Muscle of back (tissue), 13 donors: Measurements from ENCODE around the gene TESPA1. TPM values are rescaled to one million over a fixed set of nuclear protein-coding genes. Genes with fewer than 3 reads are reported as not detected.
A peak's percentile ranks its signal among the peaks of the same experiment; 100 is the strongest.
"Not testable (repeated sequence)": the region's sequence is repeated elsewhere in the genome, so short reads cannot be mapped to it uniquely, and the experiment has no call there.

Experiments used
- DNase-seq, 3 donors: peaks; one replicate each; pipeline versions ENCODE4 v3.0.0 to v3.0.0-alpha.2; 2013
- long read RNA-seq, 9 donors: transcript quantifications; one replicate each; lab custom pipeline, GENCODE V29; 2026
- polyA plus RNA-seq, 10 donors: library from polyadenylated mRNA; unstranded; fragments of 120-200 nt; gene quantifications; one replicate each; pipeline ENCODE4 v1.2.1, GENCODE V29; 2013; ENCODE audit not compliant: insufficient read length in 10 of 10

The TESPA1 gene
- polyA plus RNA-seq: 1 to 10 TPM in 9 of 10 donors, under 1 TPM in 1; 0.99 to 7.6 (median 1.6) TPM
- long read RNA-seq, donor 1: 0 reads
- long read RNA-seq, donor 2: 0 reads
- long read RNA-seq, donor 3: 0 reads
- long read RNA-seq, donor 4: 0 reads
- long read RNA-seq, donor 5: 0 reads
- long read RNA-seq, donor 6: 0 reads
- long read RNA-seq, donor 7: 0 reads
- long read RNA-seq, donor 8: 0 reads
- long read RNA-seq, donor 9: 0 reads

GRCh38 chr12:54984658-54985376 lies at the start of gene TESPA1:
Gene TESPA1 (minus strand): TSS chr12:54984762. CDS start chr12:54974562, 10,200 bp downstream.
- peak in 2 of 3 donors; percentile 42 to 76 for DNase-seq

GRCh38 chr12:55034218-55034617 lies 49.7 kb upstream of the TESPA1 start:
- peak; percentile 22 to 58 (median 41) for DNase-seq

DNA sequence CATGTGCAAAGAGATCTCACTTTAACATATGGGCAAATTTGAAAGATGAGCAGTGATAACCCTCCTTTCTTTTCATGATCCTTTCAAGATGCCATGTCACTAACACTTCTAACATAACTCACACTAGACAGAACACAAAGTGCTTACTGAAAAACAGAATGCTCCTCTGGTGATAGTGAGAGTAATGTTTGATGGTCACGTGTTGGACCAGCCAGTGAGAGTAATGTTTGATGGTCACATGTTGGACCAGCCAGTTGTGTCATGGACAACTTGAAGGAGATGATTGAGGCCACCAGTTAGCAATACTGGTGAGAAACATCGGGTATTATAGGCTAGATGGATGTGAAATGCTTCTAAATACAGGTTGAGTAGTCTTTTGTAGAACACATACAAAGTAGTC lies 40.9 kb upstream of the TESPA1 start:
- no peak for DNase-seq

GRCh38 chr12:55024575-55024974 lies 40.0 kb upstream of the TESPA1 start:
- DNase-seq: no peak

- DNase-seq: peak; percentile 37 to 78 (median 59)
These were observed 35.2 kb upstream of the TESPA1 start, which contains the start of gene NEUROD4 for GRCh38 chr12:55019784-55020183. Gene NEUROD4 (plus strand): TSS chr12:55019974. CDS start chr12:55026440, 6,466 bp downstream.

GRCh38 chr12:55017416-55017925 lies 32.9 kb upstream of the TESPA1 start:
- no peak for DNase-seq

GRCh38 chr12:55008944-55009585 lies 24.5 kb upstream of the TESPA1 start:
- DNase-seq: peak in 1 of 3 donors; percentile 19

DNA sequence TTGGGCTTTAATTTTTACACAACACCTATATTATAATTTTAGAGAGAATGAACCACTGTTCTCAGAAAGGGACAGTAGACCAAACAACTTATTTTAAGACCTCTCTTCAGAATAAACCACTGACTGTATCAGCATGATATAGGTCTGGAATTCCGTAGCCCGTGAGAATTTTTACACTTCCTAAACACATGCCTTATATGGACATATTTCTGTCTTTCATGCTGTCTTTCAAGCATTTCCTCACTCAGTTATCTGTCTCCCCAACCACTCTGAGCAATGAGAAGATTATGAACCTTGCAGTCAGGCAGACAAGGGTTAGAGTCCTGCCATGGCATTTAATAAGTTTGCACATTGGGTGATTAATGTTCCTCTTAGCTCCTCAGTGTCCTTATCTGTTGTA lies 17.8 kb upstream of the TESPA1 start:
- DNase-seq: no peak

GRCh38 chr12:55001198-55001868 lies 16.8 kb upstream of the TESPA1 start:
- DNase-seq: peak in 1 of 3 donors; percentile 7

GRCh38 chr12:54998958-54999510 lies 14.5 kb upstream of the TESPA1 start:
- DNase-seq: no peak

DNA sequence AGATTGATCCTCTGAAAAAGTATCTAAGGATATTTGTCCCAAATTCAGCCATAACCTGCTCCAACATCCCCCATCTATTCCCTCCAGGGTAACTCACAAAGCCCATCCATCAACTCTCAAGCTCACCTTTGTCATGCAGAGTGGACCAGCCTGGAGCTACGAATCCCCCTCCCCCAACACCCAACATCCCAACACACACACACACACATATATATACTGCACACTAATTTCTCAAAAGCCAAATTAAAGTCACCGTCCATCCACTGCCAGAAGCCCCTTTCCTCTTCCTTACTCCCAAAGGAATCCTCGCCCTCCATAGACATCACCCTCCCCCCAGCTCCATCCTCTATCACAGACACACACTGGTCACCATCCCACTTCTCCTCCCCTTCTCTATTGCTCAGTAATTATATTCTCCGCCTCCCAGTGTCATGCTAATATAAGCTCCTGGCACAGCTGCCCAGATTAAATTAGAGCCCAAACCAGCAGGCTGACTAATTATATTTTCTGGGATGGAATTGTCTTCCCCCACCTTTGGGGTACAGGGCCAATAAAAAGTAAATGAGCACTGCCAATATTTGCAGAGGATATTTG lies 13.5 kb upstream of the TESPA1 start:
- no peak for DNase-seq

- no peak for DNase-seq
These were observed 11.6 kb upstream of the TESPA1 start for GRCh38 chr12:54996205-54996604.

- DNase-seq: peak; percentile 50 to 81 (median 74)
These were observed 8.7 kb upstream of the TESPA1 start for GRCh38 chr12:54993181-54993835.

DNA sequence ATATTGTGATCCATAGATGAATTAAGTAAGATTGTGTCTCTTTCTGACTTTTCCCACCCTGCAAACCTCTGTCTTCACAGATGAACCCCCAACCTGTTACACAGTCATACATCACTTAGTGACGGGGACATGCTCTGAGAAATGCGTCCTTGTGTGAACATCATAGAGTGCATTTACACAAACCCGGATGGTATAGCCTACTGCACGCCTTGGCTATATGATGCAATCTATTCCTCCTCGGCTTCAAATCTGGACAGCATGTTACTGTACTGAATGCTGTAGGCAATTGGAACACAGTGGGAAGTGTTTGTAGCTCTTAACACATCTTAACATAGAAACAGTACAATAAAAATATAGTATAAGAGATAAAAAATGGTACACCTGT lies 7.4 kb upstream of the TESPA1 start:
- no peak for DNase-seq

DNA sequence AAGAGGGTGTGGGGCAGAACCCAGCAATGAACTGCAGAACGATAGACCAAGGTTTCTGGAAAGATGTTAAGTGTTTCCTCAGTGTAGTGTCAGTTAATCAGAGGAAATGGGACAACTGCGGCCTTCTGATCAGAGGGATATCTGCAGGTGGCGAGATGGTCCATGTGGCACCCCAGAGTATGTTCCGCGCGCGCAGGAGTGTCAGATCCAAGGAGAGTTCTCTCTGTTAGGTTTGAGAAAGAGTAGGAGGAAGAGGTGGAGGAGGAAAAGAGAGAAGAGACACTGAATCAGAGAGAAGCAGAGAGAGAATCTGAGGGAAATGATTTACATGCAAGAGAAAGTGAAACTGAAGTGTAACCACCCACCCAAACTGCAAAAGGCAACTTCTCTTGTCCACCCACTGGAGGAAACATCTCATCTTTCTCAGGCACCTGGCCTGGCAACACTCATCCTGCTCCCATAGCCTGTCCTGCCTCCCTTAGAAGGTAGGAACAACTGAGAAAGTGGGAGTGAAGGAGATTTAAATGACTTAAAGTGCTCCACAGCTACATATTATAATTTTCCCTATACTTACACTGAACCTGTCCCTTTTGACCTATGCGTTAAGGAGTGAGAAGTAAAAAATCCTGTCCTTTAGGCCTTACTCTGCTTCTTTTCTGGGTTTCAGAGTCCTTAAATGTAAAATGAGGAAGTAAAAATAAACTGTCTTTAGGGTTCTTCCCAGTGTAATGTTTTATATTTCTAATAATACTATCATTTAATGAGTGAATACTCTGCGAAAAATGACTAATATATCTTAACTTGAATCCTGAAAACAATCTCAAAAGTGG lies 6.8 kb upstream of the TESPA1 start:
- no peak for DNase-seq

- no peak for DNase-seq
These were observed 5.3 kb upstream of the TESPA1 start for GRCh38 chr12:54989829-54990228.

GRCh38 chr12:54988402-54989054 lies 4.0 kb upstream of the TESPA1 start:
- DNase-seq: peak; percentile 72 to 94 (median 84)

DNA sequence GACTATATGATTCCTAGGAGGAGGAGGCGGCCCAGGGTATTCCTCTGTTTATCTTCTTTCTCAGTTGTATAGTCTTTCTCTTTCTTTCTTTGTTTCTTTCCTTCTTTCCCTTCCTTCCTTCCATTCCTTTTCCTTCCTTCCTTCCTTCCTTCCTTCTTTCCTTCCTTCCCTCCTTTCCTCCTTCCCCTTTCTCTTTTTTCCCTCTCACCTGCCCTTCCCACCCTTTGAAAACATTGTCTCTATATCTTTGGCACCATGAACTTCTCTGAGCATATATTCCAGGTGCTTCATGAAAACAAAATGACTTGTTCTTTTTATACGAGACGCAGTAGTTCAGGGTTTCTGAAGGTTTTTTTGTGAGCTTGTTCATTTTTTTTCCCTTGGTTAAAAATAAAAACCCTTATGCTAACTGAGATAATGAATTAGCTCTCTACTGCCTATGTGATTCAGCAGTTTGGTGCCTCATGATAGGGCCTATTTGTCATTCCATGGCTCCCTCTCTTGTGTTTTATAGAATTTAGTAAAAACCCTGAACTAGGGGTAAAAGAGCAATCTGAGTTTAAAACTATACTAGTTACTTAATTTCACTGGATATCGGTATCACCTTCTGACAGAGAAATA lies 3.2 kb upstream of the TESPA1 start:
- DNase-seq: no peak

DNA sequence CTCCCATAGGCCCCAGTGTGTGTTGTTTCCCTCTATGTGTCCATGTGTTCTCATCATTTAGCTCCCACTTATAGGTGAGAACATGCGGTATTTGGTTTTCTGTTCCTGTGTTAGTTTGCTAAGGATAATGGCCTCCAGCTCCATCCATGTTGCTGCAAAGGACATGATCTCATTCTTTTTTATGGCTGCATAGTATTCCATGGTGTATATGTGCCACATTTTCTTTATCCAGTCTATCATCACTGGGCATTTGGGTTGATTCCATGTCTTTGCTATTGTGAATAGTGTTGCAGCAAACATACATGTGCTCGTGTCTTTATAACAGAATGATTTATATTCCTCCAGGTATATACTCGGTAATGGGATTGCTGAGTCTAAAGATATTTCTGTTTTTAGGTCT lies 2.2 kb upstream of the TESPA1 start:
- DNase-seq: not testable (repeated sequence)
